Ascending aorta (tissue), 2 donors: ENCODE measurements around the gene VDR. TPM values are rescaled to one million over a fixed set of nuclear protein-coding genes. Genes with fewer than 3 reads are reported as not detected.
A peak's percentile ranks its signal among the peaks of the same experiment; 100 is the strongest.

Experiments
- DNase-seq, 2 donors: peaks; one replicate each; pipeline ENCODE4 v3.0.0-alpha.2; 2019; ENCODE audit warnings: low spot score in 2 of 2
- H3K27ac ChIP-seq, 2 donors: fragments of 200-600 bp; sonication (generic); one replicate each; pipeline ENCODE4 v1.5.1; 2016 to 2017; ENCODE audit warnings: mild to moderate bottlenecking in 1 of 2
- H3K27me3 ChIP-seq: fragments of 200-600 bp; sonication (generic); one replicate; pipeline ENCODE4 v1.5.1; 2017
- H3K36me3 ChIP-seq, 2 donors: fragments of 200-600 bp; sonication (generic); one replicate each; pipeline ENCODE4 v1.5.1; 2016
- H3K4me1 ChIP-seq, 2 donors: fragments of 200-600 bp; sonication (generic); one replicate each; pipeline ENCODE4 v1.5.1; 2016 to 2017; ENCODE audit warnings: mild to moderate bottlenecking in 1 of 2
- H3K4me3 ChIP-seq, 2 donors: fragments of 200-600 bp; sonication (generic); one replicate each; pipeline ENCODE4 v1.5.1; 2016 to 2017; ENCODE audit warnings: mild to moderate bottlenecking in 1 of 2
- H3K9me3 ChIP-seq, 2 donors: fragments of 200-600 bp; sonication (generic); one replicate each; pipeline ENCODE4 v1.5.1; 2016
- intact Hi-C: fragments of 100-400 bp; cut with DNase I; formaldehyde crosslinking; loops from one replicate; pipeline ENCODE4 v1.15.1; 2023
- total RNA-seq: library from RNA; depleted of rRNA; stranded (reverse); fragments of >200 nt; gene quantifications from one replicate; pipeline ENCODE4 v1.1.0, GENCODE V29; 2016
- TF ChIP-seq, protein P1 (sequence below), 3 experiments: fragments of 200-600 bp in 2 of 3; fragments of 450-650 bp in 1 of 3; sonication (generic) in 2 of 3; IDR thresholded peaks; one replicate each; pipeline ENCODE4 v1.5.1; 2016 to 2019; ENCODE audit warnings: antibody characterized with exemption in 3 of 3, mild to moderate bottlenecking in 1 of 3, moderate library complexity in 1 of 3

Gene VDR
- total RNA-seq, 1 donor from 2014 or later, result 13.1 TPM

DNA sequence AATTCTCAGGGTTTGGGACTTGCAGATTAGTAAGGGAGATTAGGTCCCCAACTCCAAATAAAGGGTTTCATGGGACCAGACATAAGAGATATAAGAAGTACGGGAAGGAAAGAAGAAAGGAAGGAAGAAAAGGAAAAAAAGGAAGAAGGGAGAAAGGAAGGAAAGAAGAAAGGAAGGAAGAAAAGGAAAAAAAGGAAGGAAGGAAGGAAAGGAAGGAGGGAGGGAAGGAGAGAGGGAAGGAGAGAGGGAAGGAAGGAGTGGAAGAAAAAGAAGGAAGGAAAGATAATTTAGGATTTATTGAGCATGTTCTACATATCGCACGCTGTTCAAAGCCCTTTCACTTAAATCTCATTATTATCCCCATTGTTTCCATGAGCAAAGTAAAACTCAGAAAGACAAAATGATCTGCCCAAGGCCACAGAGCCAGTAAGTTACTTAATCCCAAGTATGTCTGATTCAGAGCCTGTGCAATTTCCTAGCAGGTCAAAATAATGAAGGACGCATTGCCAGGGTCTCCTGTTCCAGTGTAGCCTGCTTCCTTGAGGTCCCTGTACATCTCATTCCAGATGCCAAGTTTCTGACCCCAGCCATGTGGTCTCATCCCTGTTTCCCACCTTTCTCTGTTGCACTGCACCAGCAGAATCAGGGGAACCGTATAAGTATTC is 81.2 kb downstream of the VDR start:
- no peaks in the 10 kb centered on the region for H3K36me3 ChIP-seq
- TF ChIP-seq, protein P1, sequence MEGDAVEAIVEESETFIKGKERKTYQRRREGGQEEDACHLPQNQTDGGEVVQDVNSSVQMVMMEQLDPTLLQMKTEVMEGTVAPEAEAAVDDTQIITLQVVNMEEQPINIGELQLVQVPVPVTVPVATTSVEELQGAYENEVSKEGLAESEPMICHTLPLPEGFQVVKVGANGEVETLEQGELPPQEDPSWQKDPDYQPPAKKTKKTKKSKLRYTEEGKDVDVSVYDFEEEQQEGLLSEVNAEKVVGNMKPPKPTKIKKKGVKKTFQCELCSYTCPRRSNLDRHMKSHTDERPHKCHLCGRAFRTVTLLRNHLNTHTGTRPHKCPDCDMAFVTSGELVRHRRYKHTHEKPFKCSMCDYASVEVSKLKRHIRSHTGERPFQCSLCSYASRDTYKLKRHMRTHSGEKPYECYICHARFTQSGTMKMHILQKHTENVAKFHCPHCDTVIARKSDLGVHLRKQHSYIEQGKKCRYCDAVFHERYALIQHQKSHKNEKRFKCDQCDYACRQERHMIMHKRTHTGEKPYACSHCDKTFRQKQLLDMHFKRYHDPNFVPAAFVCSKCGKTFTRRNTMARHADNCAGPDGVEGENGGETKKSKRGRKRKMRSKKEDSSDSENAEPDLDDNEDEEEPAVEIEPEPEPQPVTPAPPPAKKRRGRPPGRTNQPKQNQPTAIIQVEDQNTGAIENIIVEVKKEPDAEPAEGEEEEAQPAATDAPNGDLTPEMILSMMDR (IDR thresholded peaks at IDR 0.05), result no peak
- H3K27me3 ChIP-seq, result no peaks in the 10 kb centered on the region
- intact Hi-C loops, result loop anchor here (5.0 to 10.0 kb wide), 3 partner anchors 374 to 1451 kb away; partner anchors contain the start of gene SLC38A2
- peak overlapping the region; percentile 97 for H3K27ac ChIP-seq
- H3K9me3 ChIP-seq, result no peaks in the 10 kb centered on the region
- H3K4me3 ChIP-seq, result no peak overlapping the region
- peaks cover 35 to 70% of the 10 kb centered on the region in 2 donors for H3K4me1 ChIP-seq
- no peak for DNase-seq

GRCh38 chr12:47822863-47823262 is 81.9 kb downstream of the VDR start:
- no peak for DNase-seq
- H3K9me3 ChIP-seq, result no peaks in the 10 kb centered on the region
- peak overlapping the region; percentile 97 for H3K27ac ChIP-seq
- intact Hi-C loops, result loop anchor here (5.0 to 10.0 kb wide), 3 partner anchors 374 to 1451 kb away; partner anchors contain the start of gene SLC38A2
- no peaks in the 10 kb centered on the region for H3K27me3 ChIP-seq
- no peak overlapping the region for H3K4me3 ChIP-seq
- TF ChIP-seq, protein P1 (IDR thresholded peaks at IDR 0.05), result no peak
- no peaks in the 10 kb centered on the region for H3K36me3 ChIP-seq
- peaks cover 32 to 65% of the 10 kb centered on the region in 2 donors for H3K4me1 ChIP-seq

DNA sequence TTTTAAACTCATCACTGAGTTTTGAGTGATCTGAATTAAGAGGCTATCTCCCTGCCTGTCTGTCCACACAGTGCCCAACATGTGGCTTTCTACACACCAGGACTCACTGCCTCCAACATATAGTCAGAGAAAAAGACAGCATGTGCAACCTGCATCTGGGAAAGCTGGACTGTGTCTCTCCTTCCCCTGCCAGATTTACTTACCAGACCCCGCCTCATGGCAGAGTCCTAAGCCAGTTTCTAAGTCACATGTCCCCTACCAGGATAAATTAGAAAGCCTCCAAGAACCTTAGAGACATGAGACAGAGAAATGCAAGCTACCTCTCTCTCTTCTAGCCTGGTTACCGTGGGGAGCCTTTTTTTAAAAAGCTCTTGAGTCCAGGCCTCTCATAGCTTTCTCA is 82.4 kb downstream of the VDR start:
- no peak overlapping the region for H3K4me3 ChIP-seq
- peak overlapping the region; percentile 97 for H3K27ac ChIP-seq
- H3K36me3 ChIP-seq, result no peaks in the 10 kb centered on the region
- H3K27me3 ChIP-seq, result no peaks in the 10 kb centered on the region
- TF ChIP-seq, protein P1 (IDR thresholded peaks at IDR 0.05), result no peak
- no peaks in the 10 kb centered on the region for H3K9me3 ChIP-seq
- peaks cover 37 to 63% of the 10 kb centered on the region in 2 donors for H3K4me1 ChIP-seq
- intact Hi-C loops, result loop anchor here (5.0 to 10.0 kb wide), 3 partner anchors 375 to 1450 kb away; partner anchors contain the start of gene SLC38A2
- DNase-seq, result no peak

- peak in 1 of 2 donors; percentile 83 for DNase-seq
- Histone ChIP-seq H3K36me3 (no peaks in the 10 kb centered on the region), H3K9me3 (no peaks in the 10 kb centered on the region), H3K27ac (peak overlapping the region; percentile 97), H3K4me1 (peaks cover 37 to 68% of the 10 kb centered on the region in 2 donors), H3K4me3 (peak overlapping the region; percentile 88 to 89), H3K27me3 (no peaks in the 10 kb centered on the region)
- intact Hi-C loops, result loop anchor here (5.0 to 10.0 kb wide), 3 partner anchors 376 to 1449 kb away; partner anchors contain the start of gene SLC38A2
- TF ChIP-seq, protein P1 (IDR thresholded peaks at IDR 0.05), result no peak
Observed at GRCh38 chr12:47821346-47821706, 83.5 kb downstream of the VDR start.

- DNase-seq, result peak; percentile 74 to 96
- Histone ChIP-seq H3K27me3 (no peaks in the 10 kb centered on the region), H3K4me3 (peak overlapping the region; percentile 88 to 89), H3K36me3 (no peaks in the 10 kb centered on the region), H3K27ac (peak overlapping the region; percentile 97), H3K4me1 (peaks cover 37 to 67% of the 10 kb centered on the region in 2 donors), H3K9me3 (no peaks in the 10 kb centered on the region)
- intact Hi-C loops, result loop anchor here (1.0 to 10.0 kb wide), 4 partner anchors 17 to 1448 kb away; partner anchors contain the start of gene SLC38A2
- TF ChIP-seq, protein P1 (IDR thresholded peaks at IDR 0.05), result no peak
Observed at GRCh38 chr12:47820631-47821345, 84.0 kb downstream of the VDR start.
